Measurements from ENCODE around the gene LHX1.

Gene LHX1

GRCh38 chr17:36945959-36946725, 8.9 kb downstream of the LHX1 start:
- intact Hi-C loops (cut with DNase I): no loop called here
- no peak for DNase-seq

GRCh38 chr17:36946726-36947091, 9.4 kb downstream of the LHX1 start:
- intact Hi-C loops (cut with DNase I): no loop called here
- no peak for DNase-seq

DNA sequence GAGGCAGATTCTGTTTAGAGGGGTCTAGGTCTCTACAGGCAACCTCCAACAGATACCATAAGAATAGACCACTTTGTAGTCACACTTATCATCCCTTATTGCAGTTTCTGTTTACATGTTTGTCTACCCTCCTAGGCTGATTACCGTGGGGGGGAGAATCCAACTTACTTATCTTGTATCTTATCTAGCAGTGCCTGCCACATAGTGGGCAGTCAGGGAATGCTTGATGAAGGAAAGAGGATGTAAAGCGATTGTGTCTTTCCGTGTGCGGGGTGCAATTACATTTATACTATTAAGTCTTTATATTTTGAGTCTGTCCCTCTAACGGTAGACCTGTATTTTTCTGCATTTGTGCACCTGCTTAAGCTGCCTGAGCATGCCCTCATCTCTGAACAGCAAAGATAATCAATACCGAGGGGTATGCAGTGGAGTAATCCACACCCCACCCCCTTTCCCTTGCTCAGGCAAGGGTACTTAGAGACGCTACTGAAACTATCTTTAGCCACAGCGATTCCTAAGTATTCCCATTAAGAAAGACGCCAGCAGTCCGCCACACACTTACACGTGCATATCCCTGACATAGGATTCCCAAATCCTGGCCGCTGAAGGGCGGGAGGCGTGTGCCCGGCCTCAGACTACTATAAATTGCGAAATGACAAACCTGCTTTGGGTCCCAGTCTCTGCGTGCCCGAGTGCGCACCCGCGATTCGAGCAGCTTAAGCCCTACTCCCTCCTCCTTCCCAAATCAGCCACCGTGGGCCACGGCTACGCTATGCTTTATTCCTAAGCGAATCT, 10.8 kb downstream of the LHX1 start:
- DNase-seq: no peak
- intact Hi-C loops (cut with DNase I): no loop called here

GRCh38 chr17:36948717-36949460, 11.6 kb downstream of the LHX1 start, which contains the start of gene AATF:
TSS of gene AATF (plus strand) at chr17:36948954. CDS start at chr17:36949126, 172 bp downstream.
- peak; percentile 90 to 99 (median 97) for DNase-seq
- intact Hi-C loops (cut with DNase I): no loop called here

GRCh38 chr17:36949461-36949927, 12.2 kb downstream of the LHX1 start:
- no peak for DNase-seq
- intact Hi-C loops (cut with DNase I): no loop called here

DNA sequence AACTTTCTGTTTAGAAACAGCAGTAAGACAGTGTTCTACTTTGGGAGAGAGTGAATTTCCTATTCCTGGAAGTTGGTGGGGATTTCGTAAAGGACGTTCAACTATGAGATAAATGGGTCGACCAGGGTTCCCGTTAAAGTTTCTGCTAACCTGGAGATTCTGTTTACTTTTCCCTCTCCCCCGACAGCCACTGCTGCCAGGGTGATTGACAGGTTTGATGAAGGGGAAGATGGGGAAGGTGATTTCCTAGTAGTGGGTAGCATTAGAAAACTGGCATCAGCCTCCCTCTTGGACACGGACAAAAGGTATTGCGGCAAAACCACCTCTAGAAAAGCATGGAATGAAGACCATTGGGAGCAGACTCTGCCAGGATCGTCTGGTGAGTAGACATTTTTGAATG, 12.8 kb downstream of the LHX1 start:
- intact Hi-C loops (cut with DNase I): loop anchor here (10.0 kb wide), 1 partner anchor 95 kb away; no protein-coding TSS in a partner anchor

GRCh38 chr17:36951084-36951789, 14.0 kb downstream of the LHX1 start:
- DNase-seq: no peak
- intact Hi-C loops (cut with DNase I): loop anchor here (10.0 kb wide), 1 partner anchor 94 kb away; no protein-coding TSS in a partner anchor

More for the DNA sequence above, 12.8 kb downstream of the LHX1 start:
- DNase-seq: no peak

GRCh38 chr17:36971508-36971907, 34.2 kb downstream of the LHX1 start:
- no peak for DNase-seq
- intact Hi-C loops (cut with DNase I): no loop called here

- intact Hi-C loops (cut with DNase I): no loop called here
- no peak for DNase-seq
Measured at GRCh38 chr17:36972186-36972700, 35.0 kb downstream of the LHX1 start.

DNA sequence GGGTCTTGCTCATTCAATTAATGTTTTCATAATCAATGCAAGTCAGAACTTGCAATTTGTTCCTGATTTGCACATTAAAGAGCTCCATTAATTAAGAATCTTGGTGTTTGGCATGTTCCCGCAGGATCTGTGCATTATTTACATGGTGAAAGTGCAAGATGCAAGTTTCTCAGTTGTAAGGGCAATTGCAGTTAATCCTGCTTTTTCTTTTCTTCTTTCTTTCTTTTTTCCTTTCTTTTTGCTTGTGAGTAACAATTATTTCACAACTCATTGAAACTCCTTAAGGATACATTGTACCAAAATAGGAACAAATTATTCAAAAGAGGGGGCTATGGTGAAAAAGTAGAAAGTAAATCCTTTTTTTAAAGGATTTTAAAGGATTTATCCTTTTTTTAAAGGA, 35.6 kb downstream of the LHX1 start:
- DNase-seq: no peak
- intact Hi-C loops (cut with DNase I): no loop called here

DNA sequence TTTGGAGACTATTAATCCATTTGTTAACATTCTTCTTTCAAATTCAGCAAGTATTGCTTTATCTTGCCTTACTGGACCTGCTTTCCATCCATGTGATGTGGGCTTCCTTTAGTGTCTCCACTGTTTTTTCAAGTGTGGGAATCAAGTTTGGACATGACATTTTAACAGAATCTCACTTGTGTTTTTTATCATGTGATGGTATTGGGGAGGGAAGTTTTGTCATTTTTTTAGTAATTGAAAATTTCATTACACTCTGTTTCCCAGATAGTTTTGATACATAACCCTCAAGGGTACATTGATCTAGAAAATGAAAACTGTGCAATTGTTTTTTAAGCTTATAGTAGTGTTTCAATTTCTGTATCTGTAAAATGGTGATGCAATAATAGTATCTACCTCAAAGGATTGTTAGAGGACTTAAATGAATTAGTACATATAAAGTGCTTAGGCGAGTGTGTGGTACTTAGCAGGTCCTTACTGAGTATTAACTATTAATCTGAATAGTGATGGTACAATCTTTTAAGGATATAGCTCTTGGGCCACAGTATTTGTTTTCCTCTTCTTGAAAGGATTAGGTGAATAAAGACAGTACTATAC, 38.7 kb downstream of the LHX1 start:
- DNase-seq: no peak
- intact Hi-C loops (cut with DNase I): no loop called here

- no peak for DNase-seq
- intact Hi-C loops (cut with DNase I): no loop called here
Measured at GRCh38 chr17:36977066-36977465, 39.8 kb downstream of the LHX1 start.

GRCh38 chr17:36977568-36977967, 40.3 kb downstream of the LHX1 start:
- no peak for DNase-seq
- intact Hi-C loops (cut with DNase I): no loop called here

DNA sequence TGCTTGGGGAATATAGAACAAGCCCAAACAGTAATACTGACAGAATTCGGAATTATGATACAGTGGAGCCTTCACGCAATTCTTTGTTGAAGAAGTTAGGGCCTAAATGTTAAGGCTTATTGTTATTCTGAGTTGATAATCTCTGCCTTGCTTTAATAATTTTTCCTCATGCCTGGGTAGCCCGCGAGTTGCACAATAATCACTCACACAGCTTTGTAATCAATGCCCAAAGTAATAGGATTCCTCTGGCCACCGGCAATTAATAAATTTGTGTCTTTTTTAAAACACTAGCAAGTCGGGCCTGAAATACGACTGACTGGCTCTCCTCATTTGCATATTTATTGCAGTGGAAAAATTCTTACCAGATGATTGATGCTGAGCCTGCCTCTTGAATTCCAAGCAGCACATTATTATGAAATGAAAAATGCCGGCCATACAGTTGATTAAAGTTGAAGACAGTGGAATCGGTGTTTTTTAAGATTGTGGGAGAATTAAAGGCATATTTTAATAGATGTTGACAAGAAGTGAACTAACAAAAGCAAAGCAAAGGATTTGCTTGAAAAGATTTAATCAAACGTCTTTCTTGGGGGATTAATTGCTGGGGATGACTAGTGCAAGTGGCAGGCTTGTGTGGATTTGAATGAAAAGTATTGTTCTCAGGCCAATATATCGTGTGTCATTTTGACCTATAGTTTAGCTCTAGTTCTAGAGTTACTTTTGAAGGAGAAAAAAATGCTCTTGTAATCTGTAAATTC, 41.7 kb downstream of the LHX1 start:
- no peak for DNase-seq
- intact Hi-C loops (cut with DNase I): no loop called here

- intact Hi-C loops (cut with DNase I): no loop called here
- DNase-seq: no peak
Measured at GRCh38 chr17:36979565-36979941, 42.3 kb downstream of the LHX1 start.

- intact Hi-C loops (cut with DNase I): no loop called here
- no peak for DNase-seq
Measured at GRCh38 chr17:36980280-36980761, 43.0 kb downstream of the LHX1 start.

GRCh38 chr17:36983618-36984017, 46.3 kb downstream of the LHX1 start:
- intact Hi-C loops (cut with DNase I): no loop called here
- no peak for DNase-seq

- no peak for DNase-seq
- intact Hi-C loops (cut with DNase I): no loop called here
Measured at GRCh38 chr17:36989173-36989572, 51.9 kb downstream of the LHX1 start.

Measured in head of caudate nucleus (tissue), 42 donors.